NAMALWA (cell line): Measurements from ENCODE around the gene B4GALNT3.

Experiments used
- DNase-seq: peaks from one replicate; pipeline ENCODE4 v3.0.0-alpha.2; 2015; ENCODE audit warnings: low spot score

The B4GALNT3 gene

DNA sequence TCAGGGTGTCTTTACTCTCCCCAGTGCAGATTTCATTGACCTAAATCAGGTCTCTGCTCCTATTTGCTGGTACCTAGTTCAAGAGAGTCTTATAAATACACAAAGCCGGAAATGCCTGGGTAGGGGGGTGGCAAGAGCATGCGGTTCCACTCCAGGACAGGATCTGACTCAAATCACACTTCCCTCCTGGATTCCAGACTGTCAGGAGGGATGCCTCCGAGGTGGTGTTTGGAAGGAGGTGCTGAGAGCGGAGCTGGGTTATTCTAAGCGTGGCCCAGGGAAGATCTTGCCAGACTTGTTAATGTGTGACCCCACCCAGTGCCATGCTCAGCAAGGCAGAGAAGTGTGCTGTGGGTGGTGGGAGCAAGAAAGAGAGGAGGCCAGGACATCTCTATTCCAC is 49.8 kb downstream of the B4GALNT3 start:
- DNase-seq, result no peak

DNA sequence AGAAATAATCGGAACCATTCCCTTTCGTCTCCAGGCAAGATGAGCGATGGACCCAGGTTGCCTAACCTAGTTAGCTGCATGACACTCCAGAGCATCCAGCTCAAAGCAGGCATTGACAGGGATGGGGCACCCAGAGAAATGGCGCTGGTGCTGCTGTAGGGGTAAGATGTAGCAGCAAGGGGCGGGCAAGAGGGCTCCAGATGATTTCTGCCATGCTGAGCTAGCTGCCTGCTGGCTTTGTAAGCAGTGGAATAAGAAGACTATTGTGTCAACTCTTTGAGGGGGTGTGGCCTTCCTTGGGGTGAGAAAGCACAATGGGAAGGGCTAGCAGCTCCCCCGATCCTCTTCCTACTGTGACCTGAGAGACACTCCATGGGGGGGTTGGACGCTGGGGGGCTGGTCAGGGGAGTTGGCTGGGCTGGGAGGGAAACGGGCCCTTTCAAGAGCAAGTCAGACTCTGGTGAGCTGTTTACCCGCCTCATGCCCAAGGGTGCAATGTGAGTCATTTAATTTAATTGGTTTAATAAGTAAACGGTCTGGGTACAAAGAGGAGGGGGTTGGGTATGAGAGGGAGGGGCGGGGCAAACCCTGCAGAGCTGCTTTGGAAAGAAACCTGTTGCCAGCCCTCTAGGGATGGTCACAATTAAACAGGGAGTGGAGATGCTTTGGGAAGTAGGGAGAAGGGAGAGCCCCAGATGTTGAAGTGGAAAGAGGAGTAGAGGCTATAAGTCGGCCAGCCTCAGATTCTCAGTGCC is 50.5 kb downstream of the B4GALNT3 start:
- no peak for DNase-seq

DNA sequence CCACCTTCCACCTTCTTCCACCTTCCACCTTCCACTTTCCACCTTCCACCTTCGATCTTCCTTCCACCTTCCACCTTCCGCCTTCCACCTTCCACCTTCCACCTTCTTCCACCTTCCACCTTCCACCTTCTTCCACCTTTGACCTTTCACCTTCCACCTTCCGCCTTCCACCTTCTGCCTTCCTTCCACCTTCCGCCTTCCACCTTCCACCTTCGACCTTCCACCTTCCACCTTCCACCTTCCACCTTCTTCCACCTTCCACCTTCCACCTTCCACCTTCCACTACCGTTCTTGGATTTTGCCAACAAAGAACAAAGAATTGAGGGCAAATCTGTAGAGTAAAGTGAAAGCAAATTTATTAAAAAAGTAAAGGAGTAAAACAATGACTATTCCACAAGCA is 53.2 kb downstream of the B4GALNT3 start:
- no peak for DNase-seq

DNA sequence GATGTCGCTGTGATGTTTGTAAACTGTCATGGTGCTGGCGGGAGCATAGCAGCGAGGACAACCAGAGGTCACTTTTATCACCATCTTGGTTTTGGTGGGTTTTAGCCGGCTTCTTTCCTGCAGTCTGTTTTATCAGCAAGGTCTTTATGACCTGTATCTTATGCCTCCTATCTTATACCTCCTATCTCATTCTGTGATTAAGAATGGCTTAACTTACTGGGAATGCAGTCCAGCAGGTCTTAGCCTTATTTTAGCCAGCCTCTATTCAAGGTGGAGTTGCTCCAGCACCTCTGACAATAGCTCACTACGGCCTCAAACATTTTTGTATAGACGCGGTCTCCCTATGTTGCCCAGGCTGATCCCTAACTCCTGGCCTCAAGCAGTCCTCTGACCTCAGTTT is 53.7 kb downstream of the B4GALNT3 start:
- DNase-seq, result no peak

DNA sequence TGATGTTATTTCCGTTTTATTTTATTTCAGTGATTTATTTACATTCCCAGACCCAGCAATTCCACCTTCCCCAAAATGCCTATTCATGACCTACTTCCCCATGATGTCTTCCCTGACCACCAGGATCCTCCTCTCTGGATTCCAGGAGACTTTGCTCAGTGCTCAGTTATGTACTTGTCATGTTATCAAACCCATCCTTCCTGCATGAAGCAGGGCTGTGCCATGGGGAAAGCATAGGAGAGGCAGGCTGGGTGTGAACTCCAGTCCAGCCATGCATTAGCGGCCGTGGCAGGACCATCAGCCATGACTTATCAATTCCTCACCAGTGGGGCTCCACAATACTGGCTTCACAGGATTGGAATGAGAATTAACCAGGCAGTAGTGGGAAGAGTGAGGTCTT is 57.8 kb downstream of the B4GALNT3 start:
- no peak for DNase-seq

DNA sequence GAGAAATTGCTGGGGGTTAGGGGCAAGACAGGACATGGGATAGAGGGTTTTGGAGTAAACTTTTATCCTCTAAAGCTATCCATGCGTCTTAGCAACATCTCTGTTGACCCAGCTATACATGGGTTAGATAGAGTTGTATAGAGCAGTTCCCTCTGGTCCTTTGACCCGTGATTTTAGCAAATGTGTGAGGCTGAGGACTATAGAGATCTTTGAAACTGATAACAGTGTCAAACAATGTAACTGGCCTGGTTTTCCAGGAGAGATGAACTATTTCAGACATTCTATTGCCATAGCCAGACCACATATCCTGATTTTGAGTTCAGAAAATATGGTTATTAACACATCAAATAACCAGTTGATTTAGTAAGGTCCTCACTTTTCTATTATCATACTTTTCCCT is 60.4 kb downstream of the B4GALNT3 start:
- no peak for DNase-seq

DNA sequence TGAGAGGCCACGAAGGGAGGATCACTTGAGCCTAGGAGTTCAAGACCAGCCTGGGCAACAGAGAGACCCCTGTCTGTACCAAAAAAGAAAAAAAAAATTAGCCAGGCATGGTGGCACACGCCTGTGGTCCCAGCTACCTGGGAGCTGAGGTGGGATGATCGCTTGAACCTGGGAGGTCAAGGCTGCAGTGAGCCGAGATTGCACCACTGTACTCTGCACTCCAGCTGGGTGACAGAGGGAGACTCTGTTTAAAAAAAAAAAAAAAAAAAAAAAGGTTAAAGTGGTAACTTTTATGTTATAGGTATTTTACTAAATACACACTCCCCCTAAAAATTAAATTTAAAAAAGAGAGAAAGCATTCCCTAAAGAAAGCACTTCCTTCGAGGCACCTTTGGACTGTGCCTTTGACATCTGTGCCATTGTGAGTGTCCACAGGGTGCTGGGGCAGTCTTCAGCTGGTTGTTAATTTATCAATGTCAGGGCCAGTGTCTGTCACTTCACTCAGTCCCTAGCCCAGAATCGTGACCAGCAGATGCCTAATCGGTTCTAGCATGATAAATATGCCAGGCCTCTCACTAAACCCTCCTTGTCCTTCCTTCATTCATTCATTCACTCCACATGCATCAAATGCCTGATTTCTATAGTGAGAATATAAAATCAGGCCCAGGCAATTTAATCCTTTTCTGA is 63.1 kb downstream of the B4GALNT3 start:
- DNase-seq, result no peak

DNA sequence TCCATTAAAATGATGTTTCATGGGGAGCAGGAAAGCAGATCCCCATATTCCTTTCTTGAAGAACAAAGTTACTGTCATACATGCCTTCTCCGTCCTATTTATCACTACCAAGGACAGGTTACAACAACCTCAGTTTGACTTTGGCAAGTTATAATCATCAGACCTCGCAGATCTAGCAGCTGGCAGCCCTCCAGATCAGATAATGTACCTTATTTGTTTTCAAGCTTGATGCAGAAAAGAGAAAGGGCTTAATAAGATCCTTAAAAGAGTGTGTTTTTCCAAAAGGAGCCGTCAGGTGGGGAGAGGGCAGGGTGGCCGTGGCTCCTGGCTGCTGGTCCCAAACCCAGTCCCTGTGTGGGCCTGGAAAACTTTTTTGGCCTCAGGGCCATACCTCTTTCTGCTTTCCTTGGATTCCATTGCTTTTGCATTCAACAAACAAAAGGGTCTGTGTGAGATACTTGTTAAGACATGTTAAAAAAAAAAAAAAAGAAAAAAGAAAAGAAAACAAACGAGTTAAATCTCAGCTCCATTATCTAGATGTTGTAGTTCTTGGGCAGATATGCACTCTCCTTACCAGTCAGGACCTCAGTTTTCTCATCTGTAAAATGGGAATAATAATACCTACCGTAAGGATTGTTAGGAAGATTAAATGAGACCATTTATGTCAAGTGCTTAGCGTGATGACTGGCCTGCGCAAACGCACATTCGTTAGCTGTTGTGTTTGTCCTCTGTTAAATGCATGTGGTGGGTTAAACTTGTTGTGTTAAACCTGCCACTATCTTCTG is 64.6 kb downstream of the B4GALNT3 start:
- no peak for DNase-seq

DNA sequence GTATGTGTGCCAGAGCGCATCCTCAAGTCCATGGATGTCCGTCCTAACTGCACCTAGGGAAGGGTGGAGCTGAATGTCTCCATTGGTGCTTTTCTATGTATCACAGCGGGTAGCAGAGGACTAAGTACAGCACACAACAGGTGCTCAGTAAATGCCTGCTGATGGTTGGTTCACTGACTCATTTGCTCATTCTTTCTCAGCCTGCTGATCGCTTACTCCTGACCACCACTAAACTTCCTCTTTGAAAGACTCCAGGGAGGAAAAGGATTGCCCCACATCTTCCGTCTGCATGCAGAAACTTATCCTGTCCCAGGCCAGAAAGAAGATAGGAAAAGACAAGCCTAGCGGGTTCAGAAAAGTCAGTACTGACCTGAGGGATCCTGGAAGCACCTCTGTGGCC is 66.3 kb downstream of the B4GALNT3 start:
- DNase-seq, result no peak

DNA sequence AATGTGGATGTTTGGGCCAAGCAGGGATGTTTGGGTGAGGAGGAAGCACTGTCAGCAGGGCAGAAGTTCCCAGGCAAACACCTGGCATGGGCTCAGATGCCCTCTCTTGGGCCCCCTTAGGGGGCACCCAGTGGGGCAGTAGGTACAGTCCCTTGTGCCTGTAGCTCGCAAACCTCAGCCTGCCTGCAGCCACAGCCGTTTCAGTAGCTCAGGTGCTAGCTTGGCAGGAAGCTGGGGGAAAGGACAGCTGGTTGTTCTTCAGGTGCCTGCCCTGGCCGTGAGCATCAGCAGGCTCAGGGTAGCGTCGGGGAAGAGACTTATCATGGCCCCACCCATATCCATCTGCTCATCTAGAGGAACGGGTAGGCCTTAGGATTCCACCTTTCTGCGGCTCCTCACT is 67.5 kb downstream of the B4GALNT3 start:
- DNase-seq, result no peak

DNA sequence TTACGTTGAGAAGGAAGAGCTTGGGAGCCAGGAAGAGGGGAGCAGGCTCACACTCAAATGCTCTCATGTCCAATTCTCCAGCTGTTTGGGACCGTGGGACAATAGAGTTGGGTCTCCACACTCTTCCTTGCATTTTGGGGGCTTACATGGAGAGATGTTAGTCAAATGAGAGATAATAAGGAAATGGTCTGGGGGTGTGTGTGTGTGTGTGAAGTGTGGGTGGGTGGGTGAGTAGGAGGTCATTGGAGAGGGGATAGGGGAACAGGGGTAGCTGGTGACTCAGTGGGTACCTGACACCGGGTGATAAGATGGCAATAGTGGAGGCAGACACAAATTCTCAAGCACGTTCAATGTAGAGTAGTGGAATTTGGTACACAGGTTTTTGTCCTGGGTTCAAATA is 68.0 kb downstream of the B4GALNT3 start:
- DNase-seq, result no peak

DNA sequence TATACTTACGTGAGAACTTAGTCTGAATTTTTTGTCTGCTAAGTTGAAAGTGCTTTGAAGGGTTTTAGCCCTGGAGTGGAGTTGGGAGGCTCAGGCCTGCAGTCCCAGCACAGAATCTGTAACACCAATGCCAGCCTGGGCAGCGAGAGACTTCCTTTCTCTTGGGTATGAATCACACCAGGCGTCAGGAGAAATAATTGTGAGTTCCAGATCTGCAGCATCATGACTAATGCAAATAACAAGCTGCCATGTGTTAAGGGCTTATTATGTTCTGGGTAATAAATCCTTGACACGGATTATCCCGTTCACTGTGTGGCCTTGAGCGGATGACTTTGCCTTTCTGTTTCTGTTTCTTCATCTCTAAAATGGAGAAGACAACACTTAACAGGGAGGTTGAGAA is 70.6 kb downstream of the B4GALNT3 start:
- DNase-seq, result no peak

DNA sequence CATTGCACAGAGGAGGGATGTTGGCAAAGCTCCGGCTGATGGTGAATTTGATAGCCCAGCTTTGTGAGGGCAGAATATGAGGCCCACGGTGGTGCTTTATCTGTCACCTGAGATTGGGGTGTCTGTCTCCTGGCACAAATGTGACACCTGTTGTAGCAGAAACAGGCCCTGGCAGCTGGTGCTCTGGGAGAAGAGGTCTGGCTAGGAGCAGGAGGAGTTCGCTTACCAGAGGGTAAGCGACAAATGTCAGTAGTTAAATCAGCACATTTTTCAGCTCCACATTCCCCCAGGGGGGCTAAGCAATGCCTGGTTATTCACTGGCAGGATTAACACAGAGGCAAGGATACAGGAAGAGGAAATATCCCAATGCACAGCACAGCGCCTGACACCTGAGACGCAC is 71.1 kb downstream of the B4GALNT3 start:
- no peak for DNase-seq

DNA sequence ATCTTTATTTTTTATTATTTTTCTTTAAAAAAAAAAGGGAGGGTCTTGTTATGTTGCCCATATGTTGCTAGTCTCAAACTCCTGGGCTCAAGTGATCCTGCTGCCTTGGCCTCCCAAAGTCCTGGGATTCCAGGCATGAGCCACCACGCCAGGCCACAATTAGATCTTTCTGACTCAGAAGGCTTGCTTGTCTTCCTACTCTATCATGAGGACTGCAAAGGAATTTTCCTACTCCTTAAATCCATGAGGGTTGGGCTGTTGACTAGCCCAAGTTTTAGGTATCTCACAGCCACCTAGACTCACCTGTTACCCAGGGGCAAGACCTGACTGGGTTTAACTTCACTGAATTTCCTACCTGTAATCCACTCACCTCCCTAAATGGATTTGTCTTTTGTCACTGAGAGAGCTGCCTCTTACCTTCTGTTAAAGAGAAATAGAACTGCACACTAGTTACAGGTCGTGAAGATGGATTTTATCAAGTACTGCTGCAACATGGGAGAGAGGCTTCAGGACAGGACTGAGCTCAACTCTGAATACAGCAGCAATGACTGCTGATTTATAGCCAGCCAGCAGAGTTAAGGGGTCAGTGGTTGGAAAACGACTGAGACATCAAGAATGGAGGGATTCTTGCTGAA is 72.3 kb downstream of the B4GALNT3 start:
- DNase-seq, result no peak

DNA sequence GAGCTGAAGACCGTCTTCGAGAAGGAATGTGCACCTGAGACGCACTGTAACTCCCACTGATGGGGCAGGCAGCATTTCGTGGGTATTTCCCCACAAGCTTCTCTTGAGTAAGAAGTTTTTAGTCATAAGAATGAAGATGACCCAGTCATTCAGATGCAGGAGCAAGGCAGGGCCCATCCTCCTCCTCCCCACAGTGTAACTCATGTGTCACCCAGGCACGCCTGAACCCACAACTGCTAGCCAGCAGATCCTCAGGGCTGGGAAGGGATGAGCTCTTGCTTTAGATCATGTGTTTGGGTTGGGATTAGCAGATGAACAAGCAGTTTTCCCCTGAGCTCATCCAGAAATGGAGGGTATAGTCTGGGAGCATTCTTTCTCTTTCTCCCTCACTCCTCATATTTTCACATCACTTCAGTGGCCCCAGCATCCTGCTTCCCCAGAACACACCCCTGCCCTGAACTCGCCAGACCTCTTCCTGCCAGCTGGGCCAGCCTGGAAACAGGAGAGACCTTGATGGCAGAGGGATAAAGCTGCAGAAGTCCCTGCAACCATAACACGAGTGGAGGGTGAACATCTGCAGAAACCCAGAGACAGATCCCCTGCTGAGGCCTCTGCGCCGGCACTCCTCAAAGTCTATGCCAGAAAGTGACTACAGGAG is 73.3 kb downstream of the B4GALNT3 start:
- no peak for DNase-seq

DNA sequence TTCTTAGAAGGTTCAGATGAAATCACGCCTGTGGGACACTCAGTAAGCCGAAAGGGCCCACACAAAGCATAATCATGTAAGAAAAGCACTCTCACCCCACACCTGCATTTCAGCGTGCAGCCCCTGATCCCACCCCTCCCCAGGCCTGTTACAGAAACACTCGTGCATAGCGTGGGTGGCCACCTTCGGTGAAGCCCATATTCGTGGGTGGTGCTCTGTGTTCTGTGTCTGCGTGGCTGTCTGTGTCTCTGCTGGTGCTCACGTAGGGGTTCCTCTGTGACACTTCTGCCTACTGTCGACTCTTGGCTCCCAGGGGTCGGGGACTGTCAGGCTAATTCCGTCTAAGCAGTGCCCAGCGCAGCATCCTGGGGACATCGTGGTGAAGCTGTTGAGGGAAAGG is 74.0 kb downstream of the B4GALNT3 start:
- DNase-seq, result no peak

DNA sequence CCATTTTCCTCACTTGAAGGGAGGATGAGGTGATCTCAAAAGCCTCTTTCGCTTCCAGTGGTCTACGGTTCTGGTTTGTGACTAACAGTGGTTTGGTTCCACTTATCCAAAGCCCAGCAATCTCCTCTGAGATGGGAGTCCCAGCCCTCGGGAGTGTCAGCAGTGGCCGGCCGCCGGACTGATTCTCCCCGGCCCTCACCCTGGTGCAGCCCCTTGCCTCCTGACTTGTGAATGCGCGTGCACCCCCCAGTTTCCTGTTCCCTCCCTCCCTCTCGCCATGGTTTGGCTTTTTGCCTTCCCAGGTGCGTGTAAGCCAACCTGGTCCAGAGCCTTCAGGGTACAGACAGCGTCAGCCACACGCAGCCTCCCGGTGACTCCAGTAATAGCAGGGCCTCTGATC is 74.5 kb downstream of the B4GALNT3 start:
- DNase-seq, result no peak

DNA sequence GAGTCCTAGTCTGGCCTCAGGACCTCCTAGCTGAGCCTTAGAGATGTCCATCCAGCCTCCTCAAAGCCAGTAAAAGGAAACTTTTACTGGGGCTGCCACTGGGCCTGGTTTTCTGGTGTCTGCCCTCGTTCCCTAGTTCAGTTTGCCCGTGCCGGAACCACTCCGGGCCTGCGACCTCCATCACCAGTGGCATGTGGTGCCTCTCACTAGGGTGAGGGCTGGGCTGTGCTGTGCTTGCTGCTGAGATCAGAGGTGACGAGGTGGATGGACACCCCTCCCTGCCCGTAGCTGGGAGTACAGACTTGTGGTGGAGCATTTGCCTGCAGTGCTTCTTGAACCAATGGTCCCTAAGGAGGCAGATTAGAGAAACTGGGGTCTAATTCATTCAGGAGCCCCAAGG is 75.7 kb downstream of the B4GALNT3 start:
- DNase-seq, result no peak

DNA sequence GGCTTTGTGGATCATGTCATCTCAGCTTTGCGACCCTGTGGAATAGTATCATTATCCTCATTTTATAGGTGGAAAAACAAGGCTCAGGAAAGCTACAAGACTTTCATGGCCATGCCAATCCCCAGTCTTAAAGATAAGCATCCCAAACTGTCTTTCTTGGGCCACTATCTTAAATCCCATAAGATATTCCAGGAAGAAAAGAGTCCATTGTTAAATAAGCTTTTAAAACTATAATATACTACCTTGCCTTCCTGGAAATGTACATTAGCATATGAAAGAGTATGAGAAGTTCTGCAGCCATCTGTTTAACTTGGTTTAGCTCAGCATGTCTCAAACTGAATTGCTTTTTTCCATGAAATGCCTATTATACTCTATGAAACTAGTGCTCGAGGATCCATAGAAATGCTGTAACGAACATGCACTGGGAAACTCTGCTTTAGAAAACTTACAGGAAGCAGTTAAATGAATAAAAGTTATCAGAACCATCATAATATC is 77.1 kb downstream of the B4GALNT3 start:
- DNase-seq, result no peak

DNA sequence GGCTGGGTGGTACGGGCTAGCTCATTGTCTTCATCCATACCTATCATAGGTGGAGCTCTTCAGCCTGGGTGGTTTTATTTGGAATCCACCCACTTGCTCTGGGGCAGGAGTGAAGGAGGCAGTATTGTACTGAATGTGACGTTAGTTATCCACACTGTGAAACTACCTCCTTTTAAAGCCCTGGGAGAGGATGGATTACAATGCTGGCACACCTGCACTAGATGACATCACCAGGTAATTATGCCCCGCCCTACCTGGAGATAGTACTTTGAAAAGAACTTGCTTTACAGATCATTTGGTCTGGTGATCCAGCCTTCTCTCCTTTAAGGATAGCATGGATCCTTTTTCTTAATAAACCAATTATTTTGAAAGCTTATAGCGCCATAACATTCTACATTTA is 78.0 kb downstream of the B4GALNT3 start:
- no peak for DNase-seq

DNA sequence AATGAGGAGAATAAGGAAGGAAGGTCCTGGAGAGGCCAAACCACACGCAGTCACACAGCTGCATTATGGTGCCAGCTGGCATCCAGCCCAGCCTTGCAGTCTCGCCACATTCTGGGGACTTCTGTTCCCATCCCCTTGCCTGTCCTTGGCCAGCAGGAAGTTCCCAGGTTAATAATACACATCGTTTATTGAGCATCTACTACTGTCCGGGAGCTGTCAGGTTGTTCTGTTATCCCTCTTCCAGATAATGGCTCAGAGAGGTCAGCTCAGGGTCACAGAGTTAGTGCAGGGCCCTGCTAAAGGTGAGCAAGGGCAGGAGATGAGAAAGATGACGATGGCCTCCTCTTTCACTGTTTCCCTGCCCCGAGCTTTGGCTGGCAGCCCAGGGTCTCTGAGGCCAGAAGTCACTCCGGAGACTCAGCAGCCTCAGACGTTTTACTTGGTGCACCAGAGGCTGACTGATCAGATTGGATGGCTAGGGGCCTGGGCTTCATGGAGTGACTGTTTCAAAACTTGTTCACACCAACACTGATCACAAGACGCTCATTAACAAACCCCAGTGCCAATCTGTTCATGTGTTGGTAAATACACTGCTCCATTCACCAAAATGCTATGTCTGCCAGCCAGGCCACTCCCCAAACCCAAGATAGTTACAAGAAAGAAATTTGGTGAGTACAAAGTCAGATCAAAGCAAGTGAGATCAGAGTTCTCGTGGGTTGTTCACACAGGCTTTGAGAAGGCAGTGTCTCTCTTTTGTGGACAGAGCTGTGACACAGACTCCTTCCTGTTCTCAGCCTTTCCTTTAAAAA is 79.2 kb downstream of the B4GALNT3 start:
- DNase-seq, result no peak
